HEK293T (cell line): ENCODE data around the gene OPTC.
"Not testable (repeated sequence)": the region's sequence is repeated elsewhere in the genome, so short reads cannot be mapped to it uniquely, and the experiment has no call there.

ENCODE experiments used
- CTCF ChIA-PET: fragments of 350-600 bp; formaldehyde crosslinking; extraction: SDS; loops from one replicate; lab custom pipeline; 2021; ENCODE audit warnings: antibody characterized with exemption, inconsistent platforms; lab: Yijun Ruan, JAX
- POLR2A ChIA-PET: fragments of 350-600 bp; formaldehyde crosslinking; extraction: SDS; loops from one replicate; lab custom pipeline; 2020; ENCODE audit warnings: antibody characterized with exemption, inconsistent platforms; lab: Yijun Ruan, JAX
- DNase-seq: peaks from one replicate; pipeline ENCODE4 v3.0.0; 2012; ENCODE audit warnings: mixed read lengths; ENCODE audit errors: extremely low spot score
- ARNT ChIP-seq: fragments of 450-650 bp; IDR thresholded peaks from 2 replicates; pipeline ENCODE4 v1.6.1; 2017; ENCODE audit warnings: mild to moderate bottlenecking
- BHLHE40 ChIP-seq: fragments of 450-650 bp; IDR thresholded peaks from 2 replicates; pipeline ENCODE4 v1.6.1; 2016; ENCODE audit warnings: mild to moderate bottlenecking, moderate library complexity, borderline replicate concordance
- CTBP1 ChIP-seq: fragments of 450-650 bp; IDR thresholded peaks from 2 replicates; pipeline ENCODE4 v1.6.1; 2016; ENCODE audit warnings: borderline replicate concordance
- ELF4 ChIP-seq: fragments of 450-650 bp; IDR thresholded peaks from 2 replicates; pipeline ENCODE4 v1.6.1; 2017; ENCODE audit warnings: antibody characterized with exemption
- FOXA1 ChIP-seq: fragments of 450-650 bp; IDR thresholded peaks from 2 replicates; pipeline ENCODE4 v1.6.1; 2016; ENCODE audit warnings: mild to moderate bottlenecking
- FOXK2 ChIP-seq: fragments of 450-650 bp; IDR thresholded peaks from 2 replicates; pipeline ENCODE4 v1.6.1; 2016; ENCODE audit warnings: mild to moderate bottlenecking
- FOXM1 ChIP-seq: fragments of 450-650 bp; IDR thresholded peaks from 2 replicates; pipeline ENCODE4 v1.6.1; 2017; ENCODE audit warnings: mild to moderate bottlenecking, borderline replicate concordance
- HDGF ChIP-seq: fragments of 450-650 bp; IDR thresholded peaks from 2 replicates; pipeline ENCODE4 v1.6.1; 2017; ENCODE audit warnings: antibody characterized with exemption, borderline replicate concordance
- L3MBTL2 ChIP-seq: fragments of 450-650 bp; conservative IDR thresholded peaks from 2 replicates; pipeline ENCODE4 v1.6.1; 2016; ENCODE audit warnings: mild to moderate bottlenecking
- LEF1 ChIP-seq: fragments of 450-650 bp; IDR thresholded peaks from 2 replicates; pipeline ENCODE4 v1.6.1; 2017; ENCODE audit warnings: mild to moderate bottlenecking, borderline replicate concordance
- NFRKB ChIP-seq: fragments of 450-650 bp; IDR thresholded peaks from 2 replicates; pipeline ENCODE4 v1.6.1; 2016; ENCODE audit warnings: mild to moderate bottlenecking, moderate library complexity
- SP1 ChIP-seq: fragments of 450-650 bp; IDR thresholded peaks from 2 replicates; pipeline ENCODE4 v1.6.1; 2017
- SUZ12 ChIP-seq: fragments of 450-650 bp; IDR thresholded peaks from 2 replicates; pipeline ENCODE4 v1.6.1; 2016; ENCODE audit warnings: mild to moderate bottlenecking
- TARDBP ChIP-seq: fragments of 450-650 bp; IDR thresholded peaks from 2 replicates; pipeline ENCODE4 v1.6.1; 2016
- ZNF384 ChIP-seq: fragments of 450-650 bp; IDR thresholded peaks from 2 replicates; pipeline ENCODE4 v1.6.1; 2016
- TF ChIP-seq, protein P1 (sequence below): fragments of 450-650 bp; IDR thresholded peaks from 2 replicates; pipeline ENCODE4 v1.6.1; 2016

OPTC gene

GRCh38 chr1:203493901-203494300, at the start of gene OPTC:
TSS of gene OPTC (plus strand) at chr1:203494153. CDS start at chr1:203496006, 1,853 bp downstream.
- CTCF ChIA-PET, result interaction anchor here (0.7 to 1.5 kb wide), 2 partner anchors 10 to 459 kb away, joined by 3 to 4 read pairs; no protein-coding TSS in a partner anchor
- DNase-seq, result no peak
- TF ChIP-seq FOXK2, result no peak
- no peak for TF ChIP-seq HDGF
- no peak for TF ChIP-seq ARNT
- POLR2A ChIA-PET, result no interaction called here

DNA sequence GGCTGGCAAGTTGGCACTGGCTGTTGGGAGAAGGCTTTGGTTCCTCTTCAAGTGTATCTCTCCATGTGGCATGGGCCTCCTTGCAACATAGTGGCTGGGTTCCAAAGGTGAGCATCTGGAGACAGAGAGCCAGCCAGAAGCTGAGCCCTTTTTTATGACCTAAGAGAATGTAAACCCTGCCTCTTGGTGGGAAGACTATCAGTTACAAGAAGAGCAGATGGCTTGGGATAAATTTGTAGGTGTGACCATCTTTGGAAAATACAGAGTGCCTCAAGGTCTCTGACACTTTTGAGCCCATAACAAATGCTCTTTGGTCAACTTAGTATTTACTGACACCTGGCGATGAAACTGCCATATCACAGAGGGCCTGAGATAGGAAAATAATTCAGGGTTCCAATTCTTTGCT, 49.8 kb upstream of the OPTC start:
- no peak for DNase-seq
- ChIA-PET POLR2A (no interaction called here), CTCF (interaction anchor here (4.2 kb wide), 1 partner anchor 101 kb away, joined by 17 read pairs; no protein-coding TSS in a partner anchor)
- no peak for TF ChIP-seq SUZ12
- no peak for TF ChIP-seq LEF1
- TF ChIP-seq, protein P1, sequence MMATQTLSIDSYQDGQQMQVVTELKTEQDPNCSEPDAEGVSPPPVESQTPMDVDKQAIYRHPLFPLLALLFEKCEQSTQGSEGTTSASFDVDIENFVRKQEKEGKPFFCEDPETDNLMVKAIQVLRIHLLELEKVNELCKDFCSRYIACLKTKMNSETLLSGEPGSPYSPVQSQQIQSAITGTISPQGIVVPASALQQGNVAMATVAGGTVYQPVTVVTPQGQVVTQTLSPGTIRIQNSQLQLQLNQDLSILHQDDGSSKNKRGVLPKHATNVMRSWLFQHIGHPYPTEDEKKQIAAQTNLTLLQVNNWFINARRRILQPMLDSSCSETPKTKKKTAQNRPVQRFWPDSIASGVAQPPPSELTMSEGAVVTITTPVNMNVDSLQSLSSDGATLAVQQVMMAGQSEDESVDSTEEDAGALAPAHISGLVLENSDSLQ, result no peak
- TF ChIP-seq NFRKB, result no peak
- TF ChIP-seq ARNT, result no peak
- TF ChIP-seq BHLHE40, result no peak
- TF ChIP-seq FOXA1, result no peak
- no peak for TF ChIP-seq SP1
- TF ChIP-seq FOXM1, result no peak
- TF ChIP-seq HDGF, result no peak
- TF ChIP-seq TARDBP, result no peak
- TF ChIP-seq CTBP1, result no peak
- TF ChIP-seq ZNF384, result no peak

DNA sequence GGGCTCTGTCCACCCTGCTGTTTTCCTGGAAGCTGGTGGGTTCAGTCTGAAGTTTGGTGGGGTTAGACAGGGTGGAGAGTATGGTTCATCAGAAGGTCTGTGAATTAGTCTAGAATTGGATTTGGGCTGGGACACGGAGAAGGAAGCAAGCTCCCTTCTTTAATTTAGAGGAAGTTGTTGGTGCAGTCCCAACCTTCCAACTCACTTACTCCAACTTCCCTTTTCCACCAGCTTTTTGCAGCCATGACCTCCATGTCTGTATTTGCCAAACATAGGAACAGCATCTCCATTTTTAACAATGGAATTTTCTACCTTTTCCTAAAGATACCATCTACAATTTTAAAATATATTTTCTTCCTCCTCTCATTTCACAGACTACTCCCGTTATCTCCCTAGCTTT, 46.8 kb upstream of the OPTC start:
- DNase-seq, result no peak
- CTCF ChIA-PET, result no interaction called here
- TF ChIP-seq LEF1 (no peak), NFRKB (no peak), SUZ12 (no peak), L3MBTL2 (no peak), SP1 (no peak), CTBP1 (no peak), ARNT (no peak), ELF4 (no peak), TARDBP (no peak)
- POLR2A ChIA-PET, result no interaction called here

DNA sequence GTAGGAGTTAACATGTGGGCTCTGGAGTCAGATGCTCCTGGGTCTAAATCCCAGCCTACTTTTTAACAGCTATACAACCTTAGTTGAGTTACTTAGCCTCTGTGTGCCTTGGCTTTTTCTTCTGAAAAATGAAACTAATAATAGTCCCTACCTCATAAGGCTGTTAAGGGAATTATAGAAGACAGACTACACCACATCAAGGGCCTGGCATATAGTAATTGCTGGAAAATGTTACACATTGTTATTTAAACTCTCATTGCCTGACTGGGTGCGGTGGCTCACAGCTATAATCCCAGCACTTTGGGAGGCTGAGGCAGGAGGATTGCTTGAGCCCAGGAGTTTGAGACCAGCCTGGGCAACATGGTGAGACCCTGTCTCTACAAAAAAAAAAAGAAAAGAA, 46.4 kb upstream of the OPTC start:
- DNase-seq, POLR2A ChIA-PET, CTCF ChIA-PET: not testable (repeated sequence)

DNA sequence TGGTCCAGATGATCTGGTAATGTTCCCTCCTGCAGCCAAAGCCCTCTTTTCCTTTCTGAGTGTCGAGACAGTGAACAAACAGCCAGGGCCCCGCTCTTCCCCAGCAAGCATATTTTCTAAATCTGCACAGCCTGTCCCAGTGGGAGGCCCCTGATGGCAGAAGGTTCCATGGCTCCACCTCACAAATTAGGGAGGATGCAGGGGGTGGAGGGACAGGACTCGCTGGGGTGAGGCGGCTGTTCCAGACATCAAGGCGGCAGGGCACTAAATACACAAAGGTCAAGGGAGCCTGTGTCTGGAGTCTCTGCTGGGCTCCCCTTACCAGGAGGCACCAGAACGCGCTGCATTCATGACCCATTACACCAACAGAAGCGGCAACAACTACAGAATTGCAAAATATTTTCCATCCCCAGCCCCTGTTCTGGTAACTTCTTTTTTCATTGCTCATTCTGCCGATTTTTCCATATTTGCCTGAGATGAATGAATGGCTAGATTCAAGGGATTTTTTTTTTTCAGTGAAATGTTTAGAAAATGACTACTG, 45.4 kb upstream of the OPTC start:
- DNase-seq, result no peak
- POLR2A ChIA-PET, result no interaction called here
- TF ChIP-seq TARDBP, result no peak
- TF ChIP-seq LEF1, result no peak
- TF ChIP-seq, protein P1, result no peak
- no peak for TF ChIP-seq SP1
- TF ChIP-seq BHLHE40, result no peak
- TF ChIP-seq FOXM1, result no peak
- no peak for TF ChIP-seq CTBP1
- no peak for TF ChIP-seq L3MBTL2
- no peak for TF ChIP-seq ZNF384
- no peak for TF ChIP-seq ELF4
- CTCF ChIA-PET, result no interaction called here

DNA sequence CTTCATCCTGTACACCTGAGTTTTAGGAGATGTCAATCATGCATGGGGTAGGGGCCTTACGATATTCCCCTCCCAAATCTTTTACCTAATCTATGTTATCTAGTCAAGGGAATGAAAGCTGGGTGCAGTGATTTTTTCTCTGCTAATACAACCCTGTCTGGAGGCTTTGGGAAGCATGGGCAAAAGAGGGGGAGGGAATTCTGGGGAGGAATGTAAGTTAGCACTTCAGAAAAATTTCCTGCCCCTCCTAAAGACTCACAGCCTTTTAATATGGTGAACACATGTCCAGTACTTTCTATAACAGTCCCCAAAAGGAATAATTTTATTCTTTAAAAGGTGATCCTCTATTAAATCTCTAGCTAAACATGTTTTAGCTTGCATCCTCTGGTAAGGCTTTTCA, 44.0 kb upstream of the OPTC start:
- TF ChIP-seq ZNF384 (no peak), NFRKB (no peak), FOXK2 (no peak), SP1 (no peak), ARNT (no peak), FOXM1 (no peak), TARDBP (no peak), HDGF (no peak), ELF4 (no peak), CTBP1 (no peak), L3MBTL2 (no peak), BHLHE40 (no peak), SUZ12 (no peak), LEF1 (no peak), FOXA1 (no peak)
- TF ChIP-seq, protein P1, result no peak
- POLR2A ChIA-PET, result no interaction called here
- CTCF ChIA-PET, result no interaction called here

More for the DNA sequence above, 44.0 kb upstream of the OPTC start:
- DNase-seq, result no peak
